HG02588 (cell line): Measurements from ENCODE around the gene SALL4.
"Not testable (repeated sequence)": the region's sequence is repeated elsewhere in the genome, so short reads cannot be mapped to it uniquely, and the experiment has no call there.

Experiments used
- ATAC-seq: cut with Tn5 transposase; IDR thresholded peaks from one replicate; pipeline ENCODE4 v1.9.1; 2021; ENCODE audit warnings: mild to moderate bottlenecking, moderate library complexity; ENCODE audit not compliant: unreplicated experiment

The SALL4 gene

GRCh38 chr20:51739722-51740249, 62.5 kb downstream of the SALL4 start:
- ATAC-seq, result no peak

- ATAC-seq, result no peak
These were observed 63.4 kb downstream of the SALL4 start for GRCh38 chr20:51738877-51739447.

GRCh38 chr20:51738261-51738660, 64.1 kb downstream of the SALL4 start:
- not testable (repeated sequence) for ATAC-seq

- no peak for ATAC-seq
These were observed 65.4 kb downstream of the SALL4 start for GRCh38 chr20:51736947-51737346.

- ATAC-seq, result no peak
These were observed 66.4 kb downstream of the SALL4 start for GRCh38 chr20:51735728-51736600.

GRCh38 chr20:51734876-51735720, 67.2 kb downstream of the SALL4 start:
- ATAC-seq, result no peak

- ATAC-seq, result no peak
These were observed 69.3 kb downstream of the SALL4 start for GRCh38 chr20:51733070-51733469.
